DND-41 (cell line): ENCODE measurements around the gene IGFBP7.

Experiments used
- ATAC-seq: fragments of 200-7000 bp; cut with Tn5 transposase; 3 replicates; pipeline ENCODE4 v1.9.1; 2021; ENCODE audit warnings: low read depth; ENCODE audit not compliant: insufficient read depth
- DNase-seq: peaks from one replicate; pipeline ENCODE4 v3.0.0-alpha.2; 2020
- H2AFZ ChIP-seq: 2 replicates; pipeline ENCODE4 v1.6.0; 2012; ENCODE audit warnings: low read depth, low read length
- H3K27ac ChIP-seq: 2 replicates; pipeline ENCODE4 v1.5.1; 2012; ENCODE audit warnings: low read length, inconsistent platforms
- H3K27me3 ChIP-seq: fragments of 200-600 bp; sonication (generic); 2 replicates; pipeline ENCODE4 v1.6.0; 2012; ENCODE audit warnings: low read length, mild to moderate bottlenecking, inconsistent platforms; ENCODE audit not compliant: insufficient read depth, poor library complexity
- H3K36me3 ChIP-seq: 2 replicates; pipeline ENCODE4 v1.5.1; 2012; ENCODE audit warnings: low read length, inconsistent platforms; ENCODE audit not compliant: insufficient read depth
- H3K4me1 ChIP-seq: 2 replicates; pipeline ENCODE4 v1.5.1; 2012; ENCODE audit warnings: mild to moderate bottlenecking, low read length; ENCODE audit not compliant: insufficient read depth
- H3K4me2 ChIP-seq: 2 replicates; pipeline ENCODE4 v1.6.0; 2012; ENCODE audit warnings: mild to moderate bottlenecking, moderate library complexity, low read length, inconsistent platforms; ENCODE audit not compliant: insufficient read depth
- H3K4me3 ChIP-seq, 2 experiments: fragments of 200-600 bp in 1 of 2; shearing (Covaris generic) in 1 of 2; 2 replicates each; pipeline ENCODE4 v1.5.1; 2012 to 2016; ENCODE audit warnings: inconsistent platforms in 2 of 2, low read length in 2 of 2, mild to moderate bottlenecking in 2 of 2, low read depth in 1 of 2, moderate library complexity in 1 of 2
- H3K79me2 ChIP-seq: 2 replicates; pipeline ENCODE4 v1.6.0; 2012; ENCODE audit warnings: low read length, inconsistent platforms; ENCODE audit not compliant: insufficient read depth
- H3K9ac ChIP-seq: 2 replicates; pipeline ENCODE4 v1.6.0; 2012; ENCODE audit warnings: low read depth, mild to moderate bottlenecking, inconsistent platforms, low read length, moderate library complexity
- H3K9me3 ChIP-seq: 2 replicates; pipeline ENCODE4 v1.5.1; 2012; ENCODE audit warnings: low read length, moderate library complexity, mild to moderate bottlenecking, inconsistent platforms; ENCODE audit not compliant: insufficient read depth, severe bottlenecking
- H4K20me1 ChIP-seq: 2 replicates; pipeline ENCODE4 v1.6.0; 2012; ENCODE audit warnings: low read length; ENCODE audit not compliant: insufficient read depth
- EZH2 ChIP-seq: IDR thresholded peaks from 3 replicates; pipeline ENCODE4 v1.6.1; 2012; ENCODE audit warnings: borderline replicate concordance, low read depth, mild to moderate bottlenecking, moderate library complexity, low read length, inconsistent platforms; ENCODE audit not compliant: severe bottlenecking
- TF ChIP-seq, protein P1 (sequence below): IDR thresholded peaks from 2 replicates; pipeline ENCODE4 v1.5.1; 2012; ENCODE audit warnings: borderline replicate concordance, low read length, moderate library complexity, mild to moderate bottlenecking; ENCODE audit not compliant: poor library complexity, severe bottlenecking; ENCODE audit errors: extremely low read depth

Gene IGFBP7

DNA sequence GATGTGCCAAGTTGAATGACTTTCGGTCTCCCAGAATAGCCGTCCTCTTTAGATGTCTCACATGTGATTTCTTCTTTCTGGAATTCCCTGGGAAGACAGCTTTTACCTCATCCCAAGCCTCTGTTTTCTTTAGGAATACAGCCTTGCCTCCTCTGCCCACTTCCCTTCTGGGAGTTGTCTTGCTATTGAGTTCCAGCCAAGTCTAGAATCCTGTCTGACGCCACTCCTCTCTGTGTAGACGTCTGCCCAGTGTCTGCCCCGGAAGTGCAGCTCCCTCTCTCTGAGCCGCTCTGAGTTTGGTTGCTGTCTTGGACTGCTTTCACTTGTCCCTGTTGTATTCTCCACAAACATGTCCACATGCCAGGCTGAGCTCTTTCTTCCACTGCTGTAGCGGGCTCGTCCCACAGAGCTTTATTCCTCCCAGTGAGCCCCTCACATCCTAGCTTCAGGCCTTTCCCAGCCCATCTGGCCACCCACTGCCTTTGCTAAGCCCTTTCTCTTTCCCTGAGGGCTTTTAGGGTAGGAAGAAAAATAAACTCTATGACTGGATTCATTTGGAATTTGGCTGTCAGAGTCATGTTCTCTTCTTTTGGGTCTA is 9.0 kb upstream of the IGFBP7 start:
- H3K36me3 ChIP-seq = no peaks in the 10 kb centered on the region
- H2AFZ ChIP-seq = no peak overlapping the region
- no peak overlapping the region for H3K9ac ChIP-seq
- ATAC-seq = no peak
- H4K20me1 ChIP-seq = no peaks in the 10 kb centered on the region
- no peak overlapping the region for H3K4me3 ChIP-seq
- no peak for TF ChIP-seq EZH2
- TF ChIP-seq, protein P1, sequence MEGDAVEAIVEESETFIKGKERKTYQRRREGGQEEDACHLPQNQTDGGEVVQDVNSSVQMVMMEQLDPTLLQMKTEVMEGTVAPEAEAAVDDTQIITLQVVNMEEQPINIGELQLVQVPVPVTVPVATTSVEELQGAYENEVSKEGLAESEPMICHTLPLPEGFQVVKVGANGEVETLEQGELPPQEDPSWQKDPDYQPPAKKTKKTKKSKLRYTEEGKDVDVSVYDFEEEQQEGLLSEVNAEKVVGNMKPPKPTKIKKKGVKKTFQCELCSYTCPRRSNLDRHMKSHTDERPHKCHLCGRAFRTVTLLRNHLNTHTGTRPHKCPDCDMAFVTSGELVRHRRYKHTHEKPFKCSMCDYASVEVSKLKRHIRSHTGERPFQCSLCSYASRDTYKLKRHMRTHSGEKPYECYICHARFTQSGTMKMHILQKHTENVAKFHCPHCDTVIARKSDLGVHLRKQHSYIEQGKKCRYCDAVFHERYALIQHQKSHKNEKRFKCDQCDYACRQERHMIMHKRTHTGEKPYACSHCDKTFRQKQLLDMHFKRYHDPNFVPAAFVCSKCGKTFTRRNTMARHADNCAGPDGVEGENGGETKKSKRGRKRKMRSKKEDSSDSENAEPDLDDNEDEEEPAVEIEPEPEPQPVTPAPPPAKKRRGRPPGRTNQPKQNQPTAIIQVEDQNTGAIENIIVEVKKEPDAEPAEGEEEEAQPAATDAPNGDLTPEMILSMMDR = no peak
- no peak overlapping the region for H3K4me2 ChIP-seq
- H3K9me3 ChIP-seq = no peaks in the 10 kb centered on the region
- no peaks in the 10 kb centered on the region for H3K79me2 ChIP-seq
- no peak overlapping the region for H3K27ac ChIP-seq
- DNase-seq = no peak
- H3K27me3 ChIP-seq = peaks cover 3% of the 10 kb centered on the region
- H3K4me1 ChIP-seq = no peaks in the 10 kb centered on the region

DNA sequence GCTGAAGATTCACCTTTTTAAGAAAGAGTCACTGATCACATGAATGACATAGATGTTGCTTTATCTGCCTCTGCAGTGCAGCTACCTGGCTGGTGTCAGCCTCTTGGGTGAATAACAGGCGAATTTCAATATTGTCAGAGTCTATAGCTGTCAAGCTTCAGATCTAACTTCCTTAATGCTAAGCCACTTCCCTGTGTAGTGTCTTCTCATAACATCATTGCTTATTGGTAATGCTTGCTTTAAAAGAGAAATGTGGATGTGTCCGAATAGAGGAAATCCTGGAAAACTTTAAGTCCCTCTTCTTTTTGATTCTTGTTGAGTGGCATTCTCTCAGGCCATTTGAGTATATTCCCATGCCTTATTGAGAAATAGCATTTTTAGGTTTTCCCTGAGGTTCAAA is 7.3 kb upstream of the IGFBP7 start:
- no peaks in the 10 kb centered on the region for H3K36me3 ChIP-seq
- no peak overlapping the region for H2AFZ ChIP-seq
- no peak for TF ChIP-seq EZH2
- ATAC-seq = no peak
- no peaks in the 10 kb centered on the region for H3K79me2 ChIP-seq
- H4K20me1 ChIP-seq = no peaks in the 10 kb centered on the region
- peaks cover 3% of the 10 kb centered on the region for H3K27me3 ChIP-seq
- H3K4me3 ChIP-seq = no peak overlapping the region
- H3K4me1 ChIP-seq = no peaks in the 10 kb centered on the region
- no peak overlapping the region for H3K9ac ChIP-seq
- no peak overlapping the region for H3K4me2 ChIP-seq
- DNase-seq = no peak
- H3K27ac ChIP-seq = no peak overlapping the region
- H3K9me3 ChIP-seq = no peaks in the 10 kb centered on the region

DNA sequence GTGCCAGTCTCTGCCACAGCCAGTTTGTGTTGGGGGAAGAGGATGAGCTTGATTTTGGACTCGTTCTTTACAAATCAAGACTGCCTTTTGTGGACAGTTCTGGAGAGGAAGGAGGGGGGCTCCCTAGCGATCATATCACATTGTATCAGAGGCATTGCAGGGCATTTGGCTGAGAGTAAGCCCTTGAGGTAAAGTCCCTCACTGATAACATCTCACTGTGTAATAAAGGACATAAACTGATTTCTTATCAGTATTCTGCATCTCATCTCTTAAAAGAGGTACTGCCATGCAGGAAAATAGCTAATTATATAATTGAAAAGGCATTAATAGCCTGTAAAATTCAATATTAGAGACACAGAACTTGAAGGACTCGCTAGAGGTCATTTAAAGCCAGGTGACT is 6.1 kb upstream of the IGFBP7 start:
- peaks cover 3% of the 10 kb centered on the region for H3K27me3 ChIP-seq
- H3K27ac ChIP-seq = no peak overlapping the region
- no peak overlapping the region for H3K4me2 ChIP-seq
- DNase-seq = no peak
- no peaks in the 10 kb centered on the region for H4K20me1 ChIP-seq
- no peaks in the 10 kb centered on the region for H3K79me2 ChIP-seq
- H3K4me3 ChIP-seq = no peak overlapping the region
- TF ChIP-seq, protein P1 = no peak
- no peak for TF ChIP-seq EZH2
- no peak overlapping the region for H2AFZ ChIP-seq
- ATAC-seq = no peak
- no peaks in the 10 kb centered on the region for H3K36me3 ChIP-seq
- peaks cover 6% of the 10 kb centered on the region for H3K4me1 ChIP-seq
- no peaks in the 10 kb centered on the region for H3K9me3 ChIP-seq
- no peak overlapping the region for H3K9ac ChIP-seq

DNA sequence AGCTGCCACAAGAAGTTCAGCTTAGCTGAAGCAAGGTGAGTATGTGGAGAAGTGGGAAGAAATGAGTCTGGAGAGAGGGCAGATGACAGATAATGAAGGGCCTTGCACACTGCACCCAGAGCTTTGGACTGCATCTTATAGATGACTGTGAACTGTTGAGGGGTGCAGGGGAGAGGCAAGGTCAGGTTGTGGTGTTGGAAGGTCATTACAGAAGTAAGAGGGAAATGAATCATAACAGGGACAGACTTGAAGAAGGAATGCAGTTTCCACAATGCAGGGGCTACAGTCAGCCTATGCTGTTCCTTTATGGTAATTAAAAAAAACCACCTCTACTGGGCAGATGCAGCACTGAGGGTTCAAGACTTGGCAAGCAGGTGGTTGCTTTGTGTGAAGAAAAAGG is 4.8 kb upstream of the IGFBP7 start:
- Histone ChIP-seq H3K27me3 (peaks cover 3% of the 10 kb centered on the region), H3K9ac (no peak overlapping the region), H4K20me1 (no peaks in the 10 kb centered on the region), H3K27ac (no peak overlapping the region), H3K4me3 (no peak overlapping the region), H3K79me2 (no peaks in the 10 kb centered on the region), H3K4me1 (peaks cover 15% of the 10 kb centered on the region), H3K9me3 (no peaks in the 10 kb centered on the region), H2AFZ (no peak overlapping the region), H3K36me3 (no peaks in the 10 kb centered on the region), H3K4me2 (no peak overlapping the region)
- TF ChIP-seq, protein P1 = no peak
- DNase-seq (no peak), ATAC-seq (no peak)
